Common myeloid progenitor, CD34-positive (primary cell): ENCODE measurements around the gene ROCK2.

Experiments
- CTCF ChIA-PET: fragments of 350-600 bp; sonication (Branson Sonifier 250); formaldehyde crosslinking; loops from one replicate; lab custom pipeline; 2021; ENCODE audit warnings: antibody characterized with exemption; lab: Charles Lee
- POLR2A ChIA-PET: fragments of 350-600 bp; sonication (Branson Sonifier 250); formaldehyde crosslinking; loops from one replicate; lab custom pipeline; 2021; ENCODE audit warnings: antibody characterized with exemption; lab: Charles Lee
- DNase-seq, 3 donors: peaks; one replicate each; pipeline versions ENCODE4 v3.0.0 to v3.0.0-alpha.2; 2013
- H3K27ac ChIP-seq, 2 experiments: 1 replicate in 1 of 2; 2 replicates in 1 of 2; pipeline ENCODE4 v1.7.0; 2013; ENCODE audit warnings: inconsistent platforms in 2 of 2, low read length in 2 of 2, mild to moderate bottlenecking in 2 of 2, low read depth in 1 of 2, moderate library complexity in 1 of 2; ENCODE audit not compliant: severe bottlenecking in 2 of 2, insufficient read depth in 1 of 2, poor library complexity in 1 of 2
- H3K27me3 ChIP-seq, 5 experiments: replicated peaks in 2 of 5; 1 replicate in 3 of 5; 2 replicates in 2 of 5; pipeline versions ENCODE4 v1.6.1 to v1.7.0; 2013; ENCODE audit warnings: low read length in 4 of 5, mild to moderate bottlenecking in 2 of 5, moderate library complexity in 2 of 5, inconsistent platforms in 1 of 5; ENCODE audit not compliant: insufficient read depth in 5 of 5, control insufficient read depth in 4 of 5
- H3K36me3 ChIP-seq, 4 experiments: 1 replicate in 2 of 4; 2 replicates in 2 of 4; pipeline versions ENCODE4 v1.6.1 to v1.7.0; 2013; ENCODE audit warnings: low read length in 3 of 4, control low read depth in 1 of 4, mild to moderate bottlenecking in 1 of 4; ENCODE audit not compliant: control insufficient read depth in 4 of 4, insufficient read depth in 4 of 4
- H3K4me1 ChIP-seq, 4 experiments: 1 replicate in 3 of 4; 2 replicates in 1 of 4; pipeline versions ENCODE4 v1.6.1 to v1.7.1; 2013; ENCODE audit warnings: low read length in 3 of 4, mild to moderate bottlenecking in 3 of 4, control low read depth in 1 of 4, inconsistent platforms in 1 of 4, moderate library complexity in 1 of 4; ENCODE audit not compliant: control insufficient read depth in 4 of 4, insufficient read depth in 4 of 4; ENCODE audit errors: control extremely low read depth in 1 of 4
- H3K4me3 ChIP-seq, 7 experiments: 1 replicate in 4 of 7; 2 replicates in 3 of 7; pipeline versions ENCODE4 v1.5.1 to v1.7.0; 2013; ENCODE audit warnings: mild to moderate bottlenecking in 7 of 7, low read length in 6 of 7, moderate library complexity in 6 of 7, inconsistent platforms in 2 of 7, low read depth in 2 of 7, control low read depth in 1 of 7; ENCODE audit not compliant: insufficient read depth in 4 of 7, control insufficient read depth in 1 of 7; ENCODE audit errors: extremely low read depth in 1 of 7
- H3K9me3 ChIP-seq, 5 experiments: 1 replicate in 4 of 5; 2 replicates in 1 of 5; pipeline versions ENCODE4 v1.6.1 to v1.7.1; 2013; ENCODE audit warnings: low read length in 4 of 5, mild to moderate bottlenecking in 2 of 5, inconsistent platforms in 1 of 5, low read depth in 1 of 5, moderate library complexity in 1 of 5; ENCODE audit not compliant: control insufficient read depth in 4 of 5, insufficient read depth in 2 of 5; ENCODE audit errors: control extremely low read depth in 1 of 5
- WGBS: methylation state at CpG from one replicate; pipeline ENCODE4 v1.1.5; 2013; ENCODE audit not compliant: insufficient coverage; 5-methylcytosine and 5-hydroxymethylcytosine counted together

The ROCK2 gene

GRCh38 chr2:11388262-11389051, 44.0 kb upstream of the ROCK2 start:
- POLR2A ChIA-PET, result no interaction called here
- no peak for DNase-seq
- H3K4me1 ChIP-seq, result peaks cover 0 to 4% (median 0%) of the 10 kb centered on the region in 4 experiments
- no peaks in the 10 kb centered on the region for H3K27me3 ChIP-seq
- no peak overlapping the region for H3K27ac ChIP-seq
- H3K9me3 ChIP-seq, result no peaks in the 10 kb centered on the region
- WGBS, result 72% methylated on average over 8 of the region's 8 CpGs
- no peak overlapping the region for H3K4me3 ChIP-seq
- no peaks in the 10 kb centered on the region for H3K36me3 ChIP-seq
- CTCF ChIA-PET, result interaction anchor here (1.5 kb wide), 1 partner anchor 20 kb away, joined by 3 read pairs; no protein-coding TSS in a partner anchor

DNA sequence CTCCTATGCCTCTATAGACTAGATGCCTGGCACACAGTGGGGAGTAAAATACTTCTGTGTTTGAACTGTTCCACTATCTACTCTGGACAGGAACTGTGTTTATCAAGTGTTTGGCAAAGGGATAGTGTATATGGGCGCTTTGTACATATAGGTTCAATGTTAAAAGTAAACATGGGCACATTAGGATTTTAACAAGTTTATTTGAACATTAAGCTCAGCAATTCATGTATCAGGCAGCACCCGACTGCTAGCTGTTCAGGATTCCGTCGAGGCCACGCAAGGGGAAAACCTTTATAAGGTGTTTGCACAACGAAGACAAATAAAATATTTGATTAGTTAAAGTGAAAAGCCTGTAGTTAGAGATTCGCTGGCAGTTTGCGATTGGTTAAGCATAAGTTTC, 43.4 kb upstream of the ROCK2 start:
- ChIA-PET POLR2A (no interaction called here), CTCF (interaction anchor here (0.9 to 1.5 kb wide), 2 partner anchors 20 to 24 kb away, joined by 3 read pairs; no protein-coding TSS in a partner anchor)
- Histone ChIP-seq H3K4me1 (peaks cover 0 to 4% (median 0%) of the 10 kb centered on the region in 4 experiments), H3K36me3 (no peaks in the 10 kb centered on the region), H3K4me3 (no peak overlapping the region), H3K9me3 (no peaks in the 10 kb centered on the region), H3K27me3 (no peaks in the 10 kb centered on the region), H3K27ac (no peak overlapping the region)
- WGBS, result 94% methylated on average over 6 of the region's 8 CpGs
- DNase-seq, result no peak

- H3K36me3 ChIP-seq, result no peaks in the 10 kb centered on the region
- H3K4me1 ChIP-seq, result peaks cover 0 to 4% (median 0%) of the 10 kb centered on the region in 4 experiments
- no peak for DNase-seq
- no peak overlapping the region for H3K4me3 ChIP-seq
- H3K9me3 ChIP-seq, result no peaks in the 10 kb centered on the region
- 92% methylated on average over 8 of the region's 9 CpGs for WGBS
- POLR2A ChIA-PET, result no interaction called here
- CTCF ChIA-PET, result interaction anchor here (0.9 to 1.5 kb wide), 2 partner anchors 21 to 24 kb away, joined by 3 read pairs; no protein-coding TSS in a partner anchor
- H3K27ac ChIP-seq, result no peak overlapping the region
- no peaks in the 10 kb centered on the region for H3K27me3 ChIP-seq
Observed at GRCh38 chr2:11387100-11387390, 42.6 kb upstream of the ROCK2 start.

DNA sequence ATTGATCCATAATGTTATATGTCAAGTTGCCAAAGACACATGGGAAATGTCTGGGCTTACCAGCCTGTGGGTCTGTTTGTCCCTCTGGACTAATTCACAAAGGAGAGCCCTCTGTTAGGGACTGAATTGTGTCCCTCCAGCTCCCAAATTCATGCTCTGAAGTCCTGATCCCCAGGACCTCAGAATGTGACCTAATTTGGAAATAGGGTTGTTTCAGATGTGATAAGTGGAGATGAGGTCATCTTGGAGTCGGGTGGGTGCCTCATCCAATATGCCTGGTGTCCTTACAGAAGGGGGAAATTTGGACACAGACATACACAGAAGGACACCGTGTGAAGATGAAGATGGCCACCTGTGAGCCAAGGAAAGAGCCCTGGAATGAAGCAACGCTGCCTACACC, 41.4 kb upstream of the ROCK2 start:
- ChIA-PET CTCF (interaction anchor here (1.1 kb wide), 1 partner anchor 9 kb away, joined by 3 read pairs; no protein-coding TSS in a partner anchor), POLR2A (no interaction called here)
- Histone ChIP-seq H3K36me3 (no peaks in the 10 kb centered on the region), H3K27me3 (no peaks in the 10 kb centered on the region), H3K4me3 (no peak overlapping the region), H3K4me1 (peaks cover 0 to 5% (median 0%) of the 10 kb centered on the region in 4 experiments), H3K27ac (no peak overlapping the region), H3K9me3 (peaks cover 0 to 2% (median 0%) of the 10 kb centered on the region in 5 experiments)
- DNase-seq, result no peak
- WGBS, result 100% methylated on average over 3 of the region's 3 CpGs

- Histone ChIP-seq H3K4me3 (no peak overlapping the region), H3K27me3 (no peaks in the 10 kb centered on the region), H3K4me1 (peaks cover 0 to 5% (median 0%) of the 10 kb centered on the region in 4 experiments), H3K9me3 (peaks cover 0 to 2% (median 0%) of the 10 kb centered on the region in 5 experiments), H3K36me3 (no peaks in the 10 kb centered on the region), H3K27ac (no peak overlapping the region)
- DNase-seq, result no peak
- POLR2A ChIA-PET, result no interaction called here
- CTCF ChIA-PET, result interaction anchor here (1.1 kb wide), 1 partner anchor 8 kb away, joined by 3 read pairs; no protein-coding TSS in a partner anchor
- whole genome bisulfite sequencing, result 100% methylated on average over 2 of the region's 2 CpGs
Observed at GRCh38 chr2:11385216-11385615, 40.8 kb upstream of the ROCK2 start.

DNA sequence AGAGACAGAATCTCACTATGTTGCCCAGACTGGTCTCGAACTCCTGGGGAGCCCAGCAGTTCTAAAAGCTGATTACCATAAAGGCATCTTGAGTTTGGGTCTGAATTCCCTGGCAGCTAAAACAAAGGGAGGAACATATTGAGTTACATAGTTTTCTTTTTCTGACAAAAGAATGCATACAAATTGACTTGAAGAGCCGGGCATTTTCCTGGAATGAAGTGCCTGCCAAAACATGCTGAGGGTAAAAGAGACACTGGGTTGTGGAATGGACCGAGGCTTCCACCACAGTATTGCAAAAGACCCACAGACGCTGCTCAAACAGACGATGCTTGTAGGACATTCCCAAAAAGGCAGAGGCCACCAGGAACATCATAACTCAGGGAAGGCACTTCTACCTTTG, 35.1 kb upstream of the ROCK2 start:
- H3K27ac ChIP-seq, result no peak overlapping the region
- WGBS, result 100% methylated on average over 3 of the region's 5 CpGs
- H3K36me3 ChIP-seq, result no peaks in the 10 kb centered on the region
- ChIA-PET CTCF (no interaction called here), POLR2A (no interaction called here)
- no peak overlapping the region for H3K4me3 ChIP-seq
- no peaks in the 10 kb centered on the region for H3K27me3 ChIP-seq
- peaks cover 0 to 2% (median 0%) of the 10 kb centered on the region in 5 experiments for H3K9me3 ChIP-seq
- DNase-seq, result no peak
- H3K4me1 ChIP-seq, result peaks cover 0 to 2% (median 0%) of the 10 kb centered on the region in 4 experiments

GRCh38 chr2:11377928-11378545, 33.6 kb upstream of the ROCK2 start:
- Histone ChIP-seq H3K36me3 (no peaks in the 10 kb centered on the region), H3K4me1 (peaks cover 0 to 2% (median 0%) of the 10 kb centered on the region in 4 experiments), H3K9me3 (peaks cover 0 to 2% (median 0%) of the 10 kb centered on the region in 5 experiments), H3K27me3 (no peaks in the 10 kb centered on the region), H3K27ac (no peak overlapping the region), H3K4me3 (no peak overlapping the region)
- DNase-seq, result no peak
- 86% methylated on average over 12 of the region's 12 CpGs for WGBS
- ChIA-PET CTCF (no interaction called here), POLR2A (no interaction called here)
